AG20443 (cell line): Measurements from ENCODE around the gene COL19A1.

Source experiments
- DNase-seq: peaks from one replicate; pipeline ENCODE4 v3.0.0; 2012; ENCODE audit warnings: low spot score, mixed read lengths

The COL19A1 gene

DNA sequence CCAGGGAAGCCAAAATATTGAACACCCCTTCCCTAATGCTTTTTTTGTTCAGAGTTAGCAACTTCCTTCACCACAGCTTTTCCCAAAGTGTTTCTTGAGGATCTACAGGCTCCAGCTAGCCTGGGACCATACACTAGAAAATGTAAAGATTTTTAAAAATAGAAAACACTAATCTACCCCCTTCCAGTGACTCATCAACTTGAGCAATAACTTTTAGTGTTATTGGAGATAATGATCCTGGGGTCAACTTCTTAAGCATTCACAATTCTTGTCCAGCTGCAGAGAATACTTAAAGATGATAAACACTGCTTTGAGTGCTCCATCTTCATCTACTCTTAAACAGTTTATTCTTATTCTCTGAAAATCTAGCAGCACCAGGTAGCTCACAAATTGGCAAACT lies 304.9 kb downstream of the COL19A1 start:
- no peak for DNase-seq

DNA sequence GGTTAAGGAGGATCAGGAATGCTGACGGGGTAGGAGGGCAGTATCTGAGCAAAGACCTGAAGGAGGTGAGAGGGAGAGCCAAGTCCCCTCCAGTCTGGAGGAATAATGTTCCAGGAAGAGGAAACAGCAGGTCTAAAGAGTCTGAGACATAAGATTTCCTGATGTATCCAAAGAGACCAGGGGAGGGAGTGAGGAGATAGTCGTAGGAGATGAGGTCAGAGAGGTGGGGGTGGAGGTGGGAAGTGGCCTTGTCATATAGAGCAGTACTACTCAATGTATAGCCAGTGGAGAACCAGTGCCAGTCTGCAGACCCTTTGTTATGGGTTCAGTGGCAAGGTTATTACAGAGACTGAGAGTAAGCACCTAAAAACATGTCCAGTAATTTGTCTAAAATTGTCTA lies 305.9 kb downstream of the COL19A1 start:
- DNase-seq = no peak

DNA sequence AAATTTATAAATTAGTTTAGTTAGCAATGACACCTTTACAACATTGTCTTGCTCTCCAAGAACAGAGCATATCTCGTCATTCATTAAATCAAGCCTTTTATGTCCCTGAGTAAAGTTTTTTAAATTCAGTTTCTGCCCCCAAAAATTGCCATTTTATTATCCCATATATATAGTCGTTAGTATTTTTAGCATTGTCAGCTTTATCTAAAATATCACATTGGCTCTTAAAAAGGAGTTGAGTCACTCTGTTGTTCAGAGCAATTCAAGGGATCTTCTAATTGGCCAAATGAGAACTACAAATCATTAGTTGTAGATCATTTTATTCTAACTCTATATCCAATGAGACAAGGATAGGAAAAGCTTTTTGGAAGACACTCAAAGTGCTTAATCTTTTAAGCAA lies 309.4 kb downstream of the COL19A1 start:
- no peak for DNase-seq

DNA sequence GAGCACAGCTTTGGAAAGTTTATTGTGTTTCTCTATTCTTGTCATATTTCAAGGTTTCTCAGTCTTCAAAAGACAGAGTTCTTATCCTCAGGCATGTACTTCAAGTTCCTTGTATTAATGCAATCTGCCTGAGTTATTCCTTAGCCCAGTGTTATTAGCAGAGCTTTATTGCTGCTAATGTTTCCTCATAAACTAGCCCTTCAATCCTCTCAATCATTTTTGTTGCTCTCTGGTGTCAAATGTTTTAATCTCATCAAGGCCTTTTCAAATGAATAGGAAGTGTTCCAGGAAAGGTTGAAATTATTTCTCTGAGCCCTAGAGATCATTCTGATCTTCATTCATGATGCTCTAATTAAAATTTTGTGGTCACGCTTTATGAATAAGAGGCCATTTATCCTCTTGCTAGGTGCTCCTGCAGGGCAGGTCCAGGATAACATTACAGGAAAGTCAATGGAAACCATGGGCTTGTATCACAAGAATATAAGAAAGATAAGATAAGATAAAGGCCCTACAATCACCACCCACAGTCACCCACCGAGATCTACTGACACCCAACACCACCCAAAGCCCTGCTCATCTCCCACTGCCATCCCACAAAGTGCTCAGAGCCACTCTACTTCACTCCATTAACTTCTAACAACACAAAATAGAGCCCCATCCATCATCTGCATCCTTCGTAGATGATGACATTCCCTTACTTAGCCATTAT lies 310.6 kb downstream of the COL19A1 start:
- DNase-seq = no peak

DNA sequence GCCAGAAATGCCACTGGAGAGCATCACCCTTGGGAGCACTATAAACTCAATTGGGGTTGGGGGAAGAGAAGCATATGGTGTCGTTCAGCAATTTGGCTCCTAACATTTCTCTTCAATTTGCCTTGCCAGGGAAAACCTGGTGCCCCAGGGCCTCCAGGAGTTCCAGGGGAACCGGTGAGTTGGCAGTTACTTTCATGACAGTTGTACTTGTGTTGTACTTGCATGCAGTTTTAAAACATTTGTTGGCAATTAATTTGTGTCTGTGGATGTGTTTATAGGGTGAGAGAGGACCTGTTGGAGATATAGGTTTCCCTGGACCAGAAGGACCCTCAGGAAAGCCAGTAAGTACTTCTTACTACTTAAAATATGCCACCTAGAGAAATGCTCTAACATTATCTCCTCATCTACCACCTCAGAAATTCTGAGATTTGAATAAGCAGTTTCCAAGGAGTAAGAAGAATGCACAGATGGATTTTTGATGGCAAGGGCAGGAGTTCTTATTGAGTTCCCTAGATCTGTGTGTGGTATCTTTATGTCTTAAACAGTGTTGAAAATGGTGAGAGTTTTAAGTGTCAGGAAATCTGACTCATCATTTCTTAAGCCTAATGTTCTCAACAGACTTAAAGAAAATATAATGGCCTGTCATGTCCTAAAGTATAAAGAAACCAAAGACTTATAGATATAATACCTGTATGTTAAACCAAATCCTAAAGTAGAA lies 314.0 kb downstream of the COL19A1 start:
- DNase-seq = no peak

DNA sequence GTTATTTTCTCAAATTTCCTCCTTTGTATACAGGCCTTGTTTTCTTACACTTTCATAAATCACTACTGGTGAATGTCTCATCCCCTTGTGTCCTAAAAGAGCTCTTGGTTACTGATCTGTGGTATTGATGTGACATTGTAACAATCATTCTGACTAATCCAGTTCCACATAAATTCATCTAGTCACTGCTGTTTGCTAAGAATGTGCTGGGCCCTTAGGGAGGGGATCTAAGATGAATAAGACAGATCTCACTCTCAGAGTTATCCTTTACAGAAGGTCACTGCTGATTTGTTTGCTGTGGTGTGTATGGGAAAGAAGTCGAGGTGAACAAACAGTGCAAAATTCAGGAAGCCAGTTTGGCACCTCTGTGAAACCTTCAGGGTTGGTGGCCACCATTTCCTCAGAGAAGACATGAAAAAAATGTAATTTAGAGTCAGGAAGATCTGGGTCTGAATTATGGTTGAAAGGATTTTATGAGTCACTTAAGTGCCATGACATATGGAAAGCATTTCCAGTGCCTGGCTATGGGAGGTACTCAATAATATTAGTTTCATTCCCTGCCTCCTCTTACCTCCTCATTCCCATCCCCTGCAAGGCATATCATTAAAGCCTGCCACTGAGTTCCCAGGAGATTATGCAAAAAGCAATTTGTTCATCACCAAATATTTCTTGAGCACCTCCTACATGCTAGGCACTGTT lies 314.7 kb downstream of the COL19A1 start:
- DNase-seq = no peak

DNA sequence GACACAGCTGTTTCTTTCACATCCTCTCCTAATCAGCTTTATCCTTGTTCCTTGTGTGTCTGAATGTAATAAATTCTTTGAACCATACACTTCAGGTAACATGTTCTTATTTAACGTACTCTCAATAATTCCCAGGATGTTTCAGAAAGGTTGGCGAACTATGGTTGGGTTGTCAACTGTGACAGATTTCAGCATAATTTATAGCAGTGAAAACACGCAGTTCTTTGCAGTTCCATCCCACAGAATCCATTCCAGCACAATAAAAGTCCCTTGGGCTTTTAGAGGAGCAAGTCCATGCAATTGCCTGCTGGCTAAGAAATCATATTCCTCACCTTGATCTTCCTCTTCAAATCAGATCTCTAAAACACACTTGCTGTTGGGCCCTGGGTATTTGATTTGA lies 317.2 kb downstream of the COL19A1 start:
- no peak for DNase-seq

DNA sequence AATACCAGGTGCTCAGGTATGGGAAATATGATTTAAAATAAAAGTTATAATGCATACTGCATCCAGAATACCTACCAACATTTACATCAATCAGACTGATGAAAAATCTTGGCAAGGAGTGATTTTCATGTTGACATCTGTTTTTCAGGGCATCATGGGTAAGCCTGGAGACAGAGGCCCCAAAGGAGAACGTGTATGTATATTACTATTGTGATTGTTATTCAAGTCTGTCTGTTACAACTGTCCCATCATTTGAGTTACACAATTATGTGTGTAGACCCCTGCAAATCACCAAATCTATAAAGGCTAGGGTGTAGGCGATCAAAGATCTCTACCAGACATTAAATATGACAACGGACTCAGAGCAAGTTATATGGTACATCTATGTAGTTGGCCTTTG lies 318.4 kb downstream of the COL19A1 start:
- no peak for DNase-seq

DNA sequence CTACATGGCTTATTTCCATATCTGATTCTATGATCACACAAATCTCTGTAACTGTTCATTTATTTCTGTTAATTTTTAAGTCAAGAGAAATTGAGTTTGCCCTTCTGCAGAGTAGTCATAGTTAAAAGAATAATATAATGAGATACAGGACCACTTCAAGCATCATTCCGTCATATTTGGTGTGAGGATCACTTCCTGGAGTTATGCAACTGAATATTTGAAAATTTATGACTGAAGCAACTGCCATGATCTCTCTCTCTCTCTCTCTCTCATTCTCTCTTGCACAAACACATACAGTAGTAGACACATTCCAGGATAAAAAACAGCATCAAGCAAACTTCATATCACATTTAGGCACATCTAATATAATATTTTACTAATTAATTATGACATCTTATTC lies 320.1 kb downstream of the COL19A1 start:
- no peak for DNase-seq

DNA sequence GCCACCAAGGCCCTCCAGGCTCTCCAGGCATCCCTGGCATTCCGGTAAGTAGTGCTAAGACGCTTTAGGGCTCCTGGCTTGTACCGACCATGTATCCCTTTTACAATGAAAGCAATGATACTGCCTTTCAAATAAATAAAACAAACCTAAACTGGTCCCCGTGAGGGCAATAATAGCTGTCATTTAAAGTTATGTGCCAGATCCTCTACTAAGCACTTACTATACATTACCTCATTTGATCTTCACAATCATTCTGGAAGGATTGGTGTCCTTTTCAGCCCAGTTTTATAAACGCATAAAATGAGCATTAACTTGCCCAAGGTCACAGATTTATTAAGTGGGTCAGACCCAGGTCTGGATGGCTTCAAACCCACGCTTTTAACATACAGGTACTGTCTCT lies 321.8 kb downstream of the COL19A1 start:
- no peak for DNase-seq

DNA sequence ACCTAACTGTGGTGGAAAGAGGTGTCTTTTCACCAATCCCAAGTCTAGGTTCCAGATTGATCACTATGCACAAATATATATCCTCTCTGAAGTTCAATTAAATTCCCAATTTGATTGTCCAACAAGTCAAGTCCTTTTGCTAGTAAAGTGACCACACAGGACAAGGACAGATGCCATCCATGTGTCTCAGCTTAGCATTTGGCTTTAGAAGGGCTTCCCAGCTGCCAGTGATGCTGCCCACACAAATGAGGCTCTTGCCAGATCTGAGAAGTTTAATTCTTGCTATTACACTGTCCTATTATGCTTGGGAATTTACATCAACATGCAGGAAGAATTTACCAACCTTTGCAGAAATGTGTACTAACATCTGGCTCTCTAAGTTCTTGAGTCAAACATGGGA lies 328.1 kb downstream of the COL19A1 start:
- no peak for DNase-seq

DNA sequence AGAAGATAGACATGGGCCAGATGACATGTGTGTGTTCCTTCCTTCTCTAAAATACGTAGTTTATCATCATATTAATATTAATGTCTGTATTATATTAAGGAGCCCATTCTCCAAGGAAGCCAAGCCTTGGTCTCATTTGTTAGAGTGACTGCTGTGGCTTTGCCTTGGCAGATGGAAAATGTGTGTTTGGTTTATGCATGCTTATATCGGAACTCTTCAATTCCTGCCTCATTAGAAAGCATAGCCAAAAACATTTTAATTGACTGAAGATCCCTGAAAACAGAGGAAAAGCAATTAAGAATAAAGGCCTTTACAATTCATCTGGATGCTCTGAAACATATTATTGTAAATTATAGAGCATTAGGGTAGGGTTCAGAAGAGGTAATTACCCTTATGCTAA lies 330.2 kb downstream of the COL19A1 start:
- no peak for DNase-seq

DNA sequence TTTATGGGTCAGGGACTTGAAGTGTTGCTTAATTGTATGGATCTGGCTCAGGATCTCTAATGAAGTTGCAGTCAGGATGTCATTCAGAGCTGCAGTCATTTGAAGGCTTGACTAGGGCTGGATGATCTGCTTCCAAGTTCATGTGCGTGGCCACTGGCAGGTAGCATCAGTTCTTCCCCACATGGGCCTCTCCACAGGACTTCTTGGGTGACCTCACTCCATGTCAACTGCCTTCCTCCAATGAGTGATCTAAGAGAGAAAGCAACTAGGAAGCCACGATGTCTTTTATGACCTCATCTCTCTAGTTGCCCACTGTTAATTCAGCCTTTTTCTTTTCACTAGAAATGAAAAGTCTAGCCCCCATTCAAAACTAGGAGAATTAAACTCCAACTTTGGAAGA lies 332.4 kb downstream of the COL19A1 start:
- no peak for DNase-seq

DNA sequence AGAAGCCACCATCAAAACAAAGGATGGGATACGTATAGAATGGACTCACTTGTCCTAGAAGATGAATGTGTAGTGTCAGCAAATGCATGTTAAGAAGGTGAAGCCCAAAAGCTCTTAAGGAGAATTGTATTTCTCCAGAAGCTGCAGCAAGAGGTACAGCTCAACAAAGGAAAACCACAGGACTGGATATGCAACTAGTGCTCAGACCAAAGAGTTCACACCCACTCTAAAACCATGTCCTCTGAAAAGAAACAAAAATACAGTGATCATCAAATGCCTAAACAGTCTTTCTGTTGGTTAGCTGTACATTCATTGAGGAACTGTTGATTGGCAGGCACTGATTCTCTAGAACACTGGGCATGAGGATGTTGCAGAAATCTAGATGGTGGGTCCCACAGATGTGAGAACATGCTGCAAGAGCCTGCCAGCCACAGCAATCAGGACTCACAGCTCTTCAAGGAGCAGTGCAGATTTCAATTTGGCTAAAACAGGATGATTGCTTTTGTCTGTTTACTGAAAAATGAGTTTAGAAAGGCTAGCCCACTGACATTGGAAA lies 342.0 kb downstream of the COL19A1 start:
- DNase-seq = no peak

DNA sequence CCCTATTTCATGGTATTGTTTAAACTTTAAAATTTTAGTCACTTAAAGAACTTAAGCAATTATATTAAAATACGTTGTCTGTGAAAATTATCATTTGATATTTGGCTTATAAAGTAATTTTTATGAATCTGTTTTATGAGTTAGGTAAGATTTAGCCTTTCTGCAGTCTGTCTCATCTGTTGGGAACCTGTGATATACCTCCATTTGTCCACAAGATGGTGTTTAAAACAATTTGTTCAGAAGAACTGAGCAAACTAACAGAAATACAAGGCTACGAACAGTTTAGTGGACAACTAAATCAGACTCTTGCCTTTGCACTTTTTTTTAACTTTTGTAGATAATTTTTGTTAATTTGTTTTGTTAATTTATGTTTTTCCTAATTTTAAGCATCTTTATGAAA lies 344.1 kb downstream of the COL19A1 start:
- DNase-seq = no peak

DNA sequence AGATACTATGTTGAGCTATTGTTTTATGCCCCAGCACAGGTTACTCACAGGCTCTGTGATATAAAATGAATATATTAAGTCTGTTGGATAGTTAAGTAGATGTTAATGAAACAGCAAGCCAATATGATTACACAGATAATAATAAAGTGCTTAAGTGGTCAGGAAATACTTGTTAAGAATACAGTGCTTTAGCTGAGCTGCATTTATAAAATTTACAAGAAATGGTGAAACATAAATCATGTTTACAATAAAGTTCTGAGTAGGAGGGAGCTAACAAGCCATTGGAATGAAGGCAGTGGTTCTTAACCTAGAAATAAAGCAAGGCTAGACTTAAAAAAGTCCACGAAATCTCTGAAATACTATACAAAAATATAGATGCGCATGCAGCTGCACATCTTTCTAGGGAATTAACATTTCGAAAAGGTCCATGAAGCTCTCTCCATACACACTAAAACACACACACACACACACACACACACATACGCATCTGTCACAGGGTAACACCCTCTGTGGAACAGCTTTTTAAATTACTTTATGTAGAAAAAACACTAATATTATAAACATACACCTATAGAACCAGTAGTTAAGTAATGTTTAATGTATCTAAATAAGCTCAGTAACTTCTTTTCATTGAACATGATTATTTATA lies 349.2 kb downstream of the COL19A1 start:
- DNase-seq = no peak

DNA sequence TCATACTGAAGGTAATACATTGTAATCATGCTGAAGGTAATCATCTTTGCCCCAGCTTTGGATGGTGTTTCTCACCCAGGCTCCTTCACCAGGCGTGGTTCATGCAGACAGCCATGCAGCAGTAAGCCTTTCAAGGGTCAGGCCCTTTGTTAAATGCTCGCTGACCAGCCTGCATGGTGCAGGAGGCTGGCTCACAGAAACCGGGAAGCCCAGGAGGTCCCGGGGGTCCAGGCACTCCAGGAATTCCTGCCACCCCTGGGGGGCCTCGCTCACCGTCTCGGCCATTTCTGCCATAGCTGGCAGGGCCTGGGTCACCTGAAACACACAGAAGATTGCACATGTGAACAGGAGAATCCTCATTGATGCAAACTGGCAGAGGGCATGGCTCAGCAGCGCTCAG lies 350.4 kb downstream of the COL19A1 start:
- no peak for DNase-seq

DNA sequence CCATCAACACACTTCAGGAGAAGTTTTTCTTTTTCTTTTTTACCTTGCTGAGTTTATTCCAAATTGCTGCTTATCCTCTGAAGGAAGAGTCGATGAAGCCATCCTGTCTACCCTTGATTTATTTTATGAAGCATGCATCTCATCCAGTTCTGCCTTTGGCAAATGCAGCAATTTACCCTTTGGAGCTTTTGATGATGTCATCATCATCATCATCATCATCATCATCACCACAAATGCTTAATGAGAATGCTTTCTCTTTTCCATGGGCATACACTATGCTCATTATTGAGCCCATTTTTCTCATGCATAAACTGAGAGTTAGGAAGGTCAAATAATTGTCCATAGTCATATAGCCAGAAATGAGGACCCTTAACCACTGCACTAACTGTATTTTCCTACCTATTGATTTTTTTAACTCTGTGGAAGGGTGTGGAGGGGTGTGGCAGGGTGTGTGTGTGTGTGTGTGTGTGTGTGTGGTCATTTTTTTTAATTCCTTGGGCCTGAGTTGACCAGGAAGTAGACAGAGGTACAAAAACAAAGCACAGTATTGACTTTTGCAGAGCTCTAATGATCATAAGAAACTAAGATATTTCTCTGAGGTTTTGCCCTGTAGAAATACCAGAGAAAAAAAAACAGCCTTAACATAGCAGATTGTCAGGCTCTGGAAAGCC lies 353.7 kb downstream of the COL19A1 start:
- no peak for DNase-seq

DNA sequence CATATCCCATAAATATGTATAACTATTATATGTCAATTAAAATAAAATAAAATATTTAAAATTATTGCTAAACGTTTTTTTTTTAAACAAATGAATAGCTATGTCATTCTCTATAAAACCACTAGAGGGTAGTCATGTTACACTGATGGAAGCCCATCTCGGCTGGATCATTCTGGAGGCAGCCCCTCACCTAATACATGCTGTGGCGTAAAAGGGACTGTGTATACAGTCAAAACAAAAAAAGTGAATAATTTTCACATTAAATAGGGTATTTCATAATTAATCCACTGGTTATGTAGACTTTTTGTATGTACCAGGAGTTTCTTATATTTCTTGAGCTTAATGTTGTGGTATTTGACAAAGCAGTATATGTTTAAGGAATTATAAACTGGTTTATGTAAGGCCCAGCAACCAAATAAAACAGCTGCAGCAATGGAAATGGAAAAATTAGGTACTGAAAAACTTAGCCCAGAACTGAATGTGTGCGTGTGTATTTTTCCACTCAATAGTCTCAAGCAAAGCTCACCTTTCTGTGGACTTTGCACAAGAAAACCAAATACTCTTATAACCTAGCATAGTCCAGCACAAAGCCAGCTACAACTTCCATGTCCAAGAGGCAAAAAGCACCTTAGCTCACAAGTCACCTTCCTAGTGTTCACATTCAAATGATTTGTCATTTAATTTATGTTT lies 354.8 kb downstream of the COL19A1 start:
- DNase-seq = peak; percentile 47

DNA sequence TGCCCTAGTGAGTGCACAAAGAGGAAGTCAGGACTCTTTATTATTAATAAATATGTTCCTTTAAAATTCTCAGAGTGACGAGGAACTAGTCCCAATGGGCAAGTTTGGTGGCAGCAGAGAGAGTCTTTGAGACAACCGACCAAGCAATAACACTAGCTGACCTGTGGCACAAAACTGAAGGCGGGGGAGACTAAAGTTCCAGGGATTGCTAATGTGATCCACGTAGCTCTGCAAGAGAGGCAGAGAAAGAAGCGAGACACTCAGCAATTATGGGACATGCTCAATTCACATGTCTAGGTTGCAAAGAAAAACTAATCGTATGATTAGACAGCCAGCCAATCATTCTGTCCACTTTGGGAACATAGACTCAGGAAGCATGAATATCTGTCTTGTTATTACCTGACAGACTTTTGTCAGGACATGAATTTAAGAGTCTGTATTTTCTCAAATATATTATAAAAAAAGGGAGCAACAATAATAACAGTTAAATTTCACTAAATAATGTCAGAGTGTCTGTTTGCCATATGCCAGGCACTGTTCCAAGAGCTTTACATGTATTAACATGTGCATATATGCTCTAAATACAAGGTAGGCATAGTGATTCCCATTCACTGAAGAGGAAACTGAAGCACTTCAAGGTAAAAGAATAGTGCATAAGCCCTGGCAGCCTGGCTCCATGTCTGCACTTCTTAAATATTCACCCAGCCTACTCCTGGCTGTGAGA lies 355.5 kb downstream of the COL19A1 start:
- DNase-seq = no peak

DNA sequence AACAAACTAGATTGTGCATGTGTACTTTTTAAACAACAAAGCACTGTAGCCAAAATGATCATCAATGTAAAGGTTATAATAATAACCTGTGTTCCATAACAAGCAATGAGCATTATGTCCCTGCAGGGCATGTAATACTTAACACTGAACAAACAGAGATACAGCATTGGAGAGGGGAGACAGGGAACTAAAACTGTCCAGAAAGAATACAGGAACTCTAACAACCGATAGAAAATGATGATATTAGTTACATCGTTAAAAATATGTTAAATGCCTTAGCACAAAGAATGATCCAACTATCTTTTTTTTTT lies 356.0 kb downstream of the COL19A1 start:
- DNase-seq = no peak
